Ovary (tissue), 3 donors: ENCODE results near the gene DNAJC16.

Source experiments
- CTCF ChIP-seq, 3 donors: fragments of 450-650 bp in 2 of 3; fragments of 200-600 bp in 1 of 3; IDR thresholded peaks; one replicate each; pipeline versions ENCODE4 v1.5.1 to v1.8.0; 2016 to 2022; ENCODE audit warnings: antibody characterized with exemption in 3 of 3, mild to moderate bottlenecking in 1 of 3
- POLR2A ChIP-seq: fragments of 450-650 bp; IDR thresholded peaks from one replicate; pipeline ENCODE4 v1.6.1; 2017; ENCODE audit warnings: antibody characterized with exemption, mild to moderate bottlenecking, moderate library complexity
- donor health status: DM: no; HTN: no; CAD: no.

- TF ChIP-seq CTCF (IDR thresholded peaks at IDR 0.05) (no peak), POLR2A (no peak)
Observed at GRCh38 chr1:15620155-15620545, 93.5 kb downstream of the DNAJC16 start.
